PC-3 (cell line): Measurements from ENCODE around the gene TECTA. TPM values are rescaled to one million over a fixed set of nuclear protein-coding genes. Genes with fewer than 3 reads are reported as not detected.
"Not testable (repeated sequence)": the region's sequence is repeated elsewhere in the genome, so short reads cannot be mapped to it uniquely, and the experiment has no call there.

Experiments
- ATAC-seq: fragments of 200-7000 bp; cut with Tn5 transposase; 2 replicates; pipeline ENCODE4 v1.9.1; 2020; ENCODE audit warnings: mild to moderate bottlenecking, moderate library complexity
- BruUV-seq: library from RNA; stranded (reverse); fragments of 400-500 nt; replicated peaks from 2 replicates; lab custom pipeline; 2021; lab: Mats Ljungman, UMichigan
- CTCF ChIA-PET: fragments of 300-600 bp; sonication (Branson Sonifier 250); formaldehyde crosslinking; loops from one replicate; lab custom pipeline; 2022; ENCODE audit warnings: antibody characterized with exemption; lab: Charles Lee
- POLR2A ChIA-PET: fragments of 300-600 bp; sonication (Branson Sonifier 250); formaldehyde crosslinking; loops from one replicate; lab custom pipeline; 2022; ENCODE audit warnings: antibody characterized with exemption; ENCODE audit not compliant: unreplicated experiment; lab: Charles Lee
- DNase-seq: peaks from one replicate; pipeline ENCODE4 v3.0.0-alpha.2; 2015
- H2AFZ ChIP-seq: fragments of 300-600 bp; sonication (generic); 2 replicates; pipeline ENCODE4 v1.6.0; 2016; ENCODE audit warnings: antibody characterized with exemption, low read length
- H3F3A ChIP-seq: fragments of 300-600 bp; sonication (generic); one replicate; pipeline ENCODE4 v1.6.0; 2017; ENCODE audit warnings: antibody characterized with exemption, low read length, control low read depth, mild to moderate bottlenecking; ENCODE audit not compliant: unreplicated experiment
- H3K27ac ChIP-seq: fragments of 300-600 bp; sonication (generic); 2 replicates; pipeline ENCODE4 v1.5.1; 2016; ENCODE audit warnings: mild to moderate bottlenecking, low read length
- H3K27me3 ChIP-seq: fragments of 300-600 bp; sonication (generic); 2 replicates; pipeline ENCODE4 v1.6.1; 2016; ENCODE audit warnings: low read length, mixed read lengths
- H3K36me3 ChIP-seq: fragments of 300-600 bp; sonication (generic); 2 replicates; pipeline ENCODE4 v1.6.1; 2016; ENCODE audit warnings: low read depth, mixed run types, low read length, mixed read lengths
- H3K4me1 ChIP-seq: fragments of 300-600 bp; sonication (generic); 2 replicates; pipeline ENCODE4 v1.5.1; 2016; ENCODE audit warnings: low read length; ENCODE audit not compliant: insufficient read depth
- H3K4me2 ChIP-seq: fragments of 300-600 bp; sonication (generic); 2 replicates; pipeline ENCODE4 v1.6.0; 2016; ENCODE audit warnings: low read length
- H3K4me3 ChIP-seq: fragments of 300-600 bp; sonication (generic); 2 replicates; pipeline ENCODE4 v1.5.1; 2016; ENCODE audit warnings: mild to moderate bottlenecking, low read length, mixed read lengths
- H3K79me2 ChIP-seq: fragments of 300-600 bp; sonication (generic); 2 replicates; pipeline ENCODE4 v1.6.1; 2017; ENCODE audit warnings: low read length, mixed read lengths
- H3K9ac ChIP-seq: fragments of 300-600 bp; sonication (generic); 2 replicates; pipeline ENCODE4 v1.6.0; 2016; ENCODE audit warnings: mild to moderate bottlenecking, low read length
- H3K9me2 ChIP-seq: fragments of 300-600 bp; sonication (generic); replicated peaks from 2 replicates; pipeline ENCODE4 v1.6.1; 2016; ENCODE audit warnings: mixed run types, low read length, mixed read lengths
- H3K9me3 ChIP-seq: fragments of 300-600 bp; sonication (generic); 2 replicates; pipeline ENCODE4 v1.6.1; 2016; ENCODE audit warnings: low read length, mixed read lengths
- H4K20me1 ChIP-seq: fragments of 300-600 bp; sonication (generic); 2 replicates; pipeline ENCODE4 v1.6.1; 2016; ENCODE audit warnings: low read length, mixed read lengths
- EZH2 ChIP-seq: fragments of 300-600 bp; sonication (generic); IDR thresholded peaks from one replicate; pipeline ENCODE4 v1.6.1; 2017; ENCODE audit warnings: antibody characterized with exemption, mild to moderate bottlenecking, low read length; ENCODE audit not compliant: unreplicated experiment
- EZH2phosphoT487 ChIP-seq: fragments of 300-600 bp; sonication (generic); IDR thresholded peaks from 2 replicates; pipeline ENCODE4 v1.6.1; 2018; ENCODE audit warnings: mild to moderate bottlenecking, antibody characterized with exemption, low read length, borderline replicate concordance
- intact Hi-C: fragments of 100-400 bp; cut with micrococcal nuclease; formaldehyde crosslinking; loops from 2 replicates; pipeline ENCODE4 v1.9.0; 2023
- total RNA-seq: library from RNA; depleted of rRNA; stranded (reverse); fragments of >200 nt; gene quantifications from 2 replicates; pipeline ENCODE4 v1.2.3, GENCODE V29; 2014
- TF ChIP-seq, protein P1 (sequence below): fragments of 300-600 bp; sonication (generic); conservative IDR thresholded peaks from 2 replicates; pipeline ENCODE4 v1.5.1; 2017; ENCODE audit warnings: antibody characterized with exemption, low read depth, mild to moderate bottlenecking, low read length

The TECTA gene
- total RNA-seq, 1 experiment from 2014 or later = 0.11 TPM

DNA sequence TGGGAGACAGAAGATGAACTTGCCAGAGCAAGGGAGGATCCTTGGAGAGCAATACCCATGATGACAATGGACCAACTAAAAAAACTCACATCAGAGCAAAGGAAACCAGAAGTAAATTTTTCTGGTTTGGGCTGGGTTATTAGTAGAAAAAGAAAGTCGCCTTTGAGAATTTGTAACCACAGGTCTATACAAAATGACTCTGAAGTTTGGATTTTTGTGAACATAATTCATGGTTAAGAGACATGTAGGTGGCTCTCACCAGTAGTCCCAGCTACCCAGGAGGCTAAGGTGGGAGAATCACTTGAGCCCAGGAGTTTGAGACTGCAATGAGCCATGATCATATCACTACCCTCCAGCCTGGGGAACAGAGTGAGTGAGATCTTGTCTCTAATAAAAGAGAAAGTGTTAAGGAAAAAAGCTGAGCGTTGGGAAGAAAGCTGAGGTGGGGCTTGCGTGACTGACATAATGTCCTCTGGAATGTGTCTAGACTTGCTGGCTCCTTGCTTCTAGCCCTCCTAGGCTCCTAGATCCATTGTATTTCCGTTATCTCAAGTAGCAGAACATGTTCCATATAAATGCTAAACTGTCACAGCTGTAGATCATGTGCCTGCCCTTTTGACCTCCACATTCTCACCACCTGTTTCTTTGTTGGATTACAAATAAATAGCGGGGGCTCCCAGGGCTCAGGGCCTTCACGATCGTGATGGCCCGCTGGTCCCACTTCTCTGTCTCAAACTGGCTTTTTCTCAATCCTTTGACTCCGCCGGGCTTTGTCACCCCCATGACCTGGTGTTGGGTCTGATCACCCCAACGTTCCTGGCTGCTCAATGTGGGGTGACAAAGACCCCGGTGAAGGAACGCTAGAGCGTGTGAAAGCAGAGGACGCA is 135.3 kb downstream of the TECTA start:
- CTCF ChIA-PET = no interaction called here

DNA sequence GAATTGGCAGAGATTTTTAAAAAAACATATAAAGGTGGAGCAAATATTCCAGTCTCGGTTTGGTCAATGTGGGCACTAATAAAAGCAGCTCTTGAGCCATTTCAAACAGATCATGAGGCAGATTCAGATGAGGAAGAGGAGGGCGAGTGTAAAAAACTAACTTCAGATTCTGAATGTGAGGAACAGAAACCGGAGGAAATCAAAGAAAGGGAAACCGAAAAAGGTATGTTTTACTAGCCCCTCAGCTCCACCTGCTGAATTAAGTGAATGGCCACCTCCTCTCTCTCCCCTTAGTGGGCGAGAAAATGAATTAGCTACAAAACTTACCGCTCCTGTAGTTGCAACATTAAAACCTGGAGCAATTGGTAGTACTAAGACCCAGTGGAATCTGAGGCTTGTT is 136.2 kb downstream of the TECTA start:
- H3K27me3 ChIP-seq, intact Hi-C loops, BruUV-seq, H3K36me3 ChIP-seq, H4K20me1 ChIP-seq, H3K9me2 ChIP-seq, DNase-seq, H3K9ac ChIP-seq, ATAC-seq, H3F3A ChIP-seq, CTCF ChIA-PET, H3K9me3 ChIP-seq, H3K79me2 ChIP-seq, POLR2A ChIA-PET: not testable (repeated sequence)
- Histone ChIP-seq H3K4me2 (peak overlapping the region; percentile 68), H2AFZ (peak overlapping the region; percentile 46), H3K27ac (peak overlapping the region; percentile 78), H3K4me1 (peaks cover 21% of the 10 kb centered on the region), H3K4me3 (peak overlapping the region; percentile 40; the same call in 1 of the 2 replicates)

More for the DNA sequence above, 135.3 kb downstream of the TECTA start:
- Histone ChIP-seq H3K36me3 (no peaks in the 10 kb centered on the region), H3K79me2 (no peaks in the 10 kb centered on the region), H4K20me1 (no peaks in the 10 kb centered on the region), H2AFZ (no peak overlapping the region), H3K9me2 (no peaks in the 10 kb centered on the region), H3K9me3 (no peaks in the 10 kb centered on the region), H3K9ac (no peak overlapping the region), H3K4me2 (no peak overlapping the region), H3K27me3 (peaks cover 6% of the 10 kb centered on the region; the same call in 1 of the 2 replicates), H3F3A (no peaks in the 10 kb centered on the region), H3K27ac (no peak overlapping the region), H3K4me3 (no peak overlapping the region), H3K4me1 (peaks cover 21% of the 10 kb centered on the region)
- TF ChIP-seq, protein P1, sequence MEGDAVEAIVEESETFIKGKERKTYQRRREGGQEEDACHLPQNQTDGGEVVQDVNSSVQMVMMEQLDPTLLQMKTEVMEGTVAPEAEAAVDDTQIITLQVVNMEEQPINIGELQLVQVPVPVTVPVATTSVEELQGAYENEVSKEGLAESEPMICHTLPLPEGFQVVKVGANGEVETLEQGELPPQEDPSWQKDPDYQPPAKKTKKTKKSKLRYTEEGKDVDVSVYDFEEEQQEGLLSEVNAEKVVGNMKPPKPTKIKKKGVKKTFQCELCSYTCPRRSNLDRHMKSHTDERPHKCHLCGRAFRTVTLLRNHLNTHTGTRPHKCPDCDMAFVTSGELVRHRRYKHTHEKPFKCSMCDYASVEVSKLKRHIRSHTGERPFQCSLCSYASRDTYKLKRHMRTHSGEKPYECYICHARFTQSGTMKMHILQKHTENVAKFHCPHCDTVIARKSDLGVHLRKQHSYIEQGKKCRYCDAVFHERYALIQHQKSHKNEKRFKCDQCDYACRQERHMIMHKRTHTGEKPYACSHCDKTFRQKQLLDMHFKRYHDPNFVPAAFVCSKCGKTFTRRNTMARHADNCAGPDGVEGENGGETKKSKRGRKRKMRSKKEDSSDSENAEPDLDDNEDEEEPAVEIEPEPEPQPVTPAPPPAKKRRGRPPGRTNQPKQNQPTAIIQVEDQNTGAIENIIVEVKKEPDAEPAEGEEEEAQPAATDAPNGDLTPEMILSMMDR = no peak
- TF ChIP-seq EZH2phosphoT487 = no peak
- TF ChIP-seq EZH2 = no peak
- ATAC-seq = no peak
- no peak for DNase-seq
- POLR2A ChIA-PET = no interaction called here
- BruUV-seq = no TSS peak
- intact Hi-C loops = no loop called here

DNA sequence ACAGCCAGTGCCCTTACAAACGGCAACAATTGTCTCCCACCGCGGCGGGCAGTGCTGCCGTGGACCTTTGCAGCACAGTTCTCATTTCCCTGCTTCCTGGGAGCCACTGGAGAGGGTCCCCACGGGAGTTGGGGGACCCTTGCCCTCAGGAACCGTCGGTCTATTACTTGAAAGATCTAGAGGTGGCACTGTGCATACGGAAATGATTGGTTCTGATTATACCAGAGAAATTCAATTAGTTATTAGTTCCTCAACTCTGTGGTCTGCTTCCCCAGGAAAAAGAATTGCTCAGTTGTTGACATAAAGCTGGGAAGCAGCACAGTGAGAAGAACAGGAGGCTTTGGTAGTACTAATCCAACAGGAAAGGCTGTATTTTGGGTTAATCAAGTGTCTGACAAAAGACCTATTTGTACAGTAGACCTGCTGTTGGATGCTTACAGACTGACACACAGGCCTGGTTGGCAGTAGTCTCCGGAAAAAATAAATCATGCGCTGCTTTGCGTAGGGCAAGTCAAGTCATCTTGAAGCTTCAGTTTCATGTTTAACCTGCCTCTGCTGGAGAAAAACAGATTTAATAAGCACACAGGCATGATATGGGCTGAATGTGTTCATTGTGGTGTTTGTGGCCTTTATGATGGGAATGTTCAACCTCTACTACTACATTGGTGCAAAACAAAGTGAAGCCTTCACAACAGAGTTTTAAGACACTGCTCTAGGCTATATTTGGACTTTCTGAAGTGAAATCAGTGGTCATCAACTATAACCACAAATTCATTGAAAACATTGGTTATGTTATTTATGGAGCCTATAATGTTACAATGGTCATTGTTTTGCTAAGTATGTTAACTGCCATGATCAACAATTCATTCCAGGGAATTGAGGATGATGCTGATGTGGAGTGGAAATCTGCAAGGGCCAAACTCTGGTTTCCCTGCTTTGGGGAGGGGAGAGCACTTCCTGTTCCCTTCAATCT is 136.9 kb downstream of the TECTA start:
- H4K20me1 ChIP-seq = no peaks in the 10 kb centered on the region
- TF ChIP-seq, protein P1 = no peak; the same call in 1 of the 2 replicates
- TF ChIP-seq EZH2 (no peak), EZH2phosphoT487 (no peak)
- intact Hi-C loops = no loop called here
- peak overlapping the region; percentile 46 for H2AFZ ChIP-seq
- no peaks in the 10 kb centered on the region for H3F3A ChIP-seq
- DNase-seq = peak; percentile 95
- BruUV-seq = no TSS peak
- H3K36me3 ChIP-seq = no peaks in the 10 kb centered on the region
- peak; percentile 57 for ATAC-seq
- no peaks in the 10 kb centered on the region for H3K79me2 ChIP-seq
- ChIA-PET POLR2A (no interaction called here), CTCF (interaction anchor here (0.5 kb wide), 1 partner anchor 228 kb away, joined by 4 read pairs; no protein-coding TSS in a partner anchor)
- H3K4me3 ChIP-seq = peak overlapping the region; percentile 40; the same call in 1 of the 2 replicates
- peaks cover 21% of the 10 kb centered on the region for H3K4me1 ChIP-seq
- no peaks in the 10 kb centered on the region for H3K9me3 ChIP-seq
- peak overlapping the region; percentile 68 for H3K4me2 ChIP-seq
- H3K27me3 ChIP-seq = no peaks in the 10 kb centered on the region
- no peaks in the 10 kb centered on the region for H3K9me2 ChIP-seq
- H3K9ac ChIP-seq = peak overlapping the region; percentile 6; the same call in 1 of the 2 replicates
- peak overlapping the region; percentile 78 for H3K27ac ChIP-seq
